ENCODE data around the gene UPF2. TPM values are rescaled to one million over a fixed set of nuclear protein-coding genes. Genes with fewer than 3 reads are reported as not detected.

The UPF2 gene
- total and polyA plus RNA-seq, 10 of the 15 experiments (the other 5 are each of a cell fraction or from before 2014, with no cell fraction given) = 21.0 to 44.4 (median 25.9) TPM

DNA sequence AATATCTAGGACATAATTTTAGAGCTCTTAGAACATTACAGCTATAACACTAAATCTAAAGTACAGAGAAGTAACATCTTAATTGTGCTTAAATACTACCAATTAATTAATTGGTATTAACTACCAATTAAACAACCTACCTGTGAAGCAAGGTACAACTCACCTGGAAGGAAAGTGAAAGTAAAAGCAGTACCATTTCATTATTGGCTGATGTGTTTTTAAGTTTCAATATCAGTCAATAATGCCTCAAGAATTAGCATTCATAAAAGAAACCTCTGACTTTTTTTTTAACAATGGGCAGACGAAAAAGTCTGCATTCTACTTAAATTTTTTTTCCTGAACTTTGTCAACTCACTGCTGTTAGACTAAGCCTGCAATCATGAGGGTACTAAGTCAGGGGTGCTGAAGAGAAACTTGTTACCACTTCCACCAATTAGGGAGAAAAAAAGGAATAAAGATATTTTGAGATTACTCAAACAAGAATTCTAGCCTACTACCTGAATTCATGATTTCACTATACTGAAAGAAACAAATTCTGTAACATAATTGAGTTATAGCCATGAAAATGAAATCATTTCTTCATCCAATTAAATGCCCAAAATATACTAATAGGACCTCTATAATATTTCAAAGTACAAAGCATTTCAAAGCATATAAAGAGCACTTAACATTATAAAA lies 19.9 kb downstream of the UPF2 start (continued):
- TF ChIP-seq JUNB (IDR thresholded peaks at IDR 0.05) (peak; percentile 77), ZNF217 (IDR thresholded peaks at IDR 0.05) (peak; percentile 80), TCF12 (IDR thresholded peaks at IDR 0.05; ENCODE audit: low read depth, low read length) (no peak), SMC3 (IDR thresholded peaks at IDR 0.05; ENCODE audit: borderline replicate concordance, low read length) (no peak), IRF4 (IDR thresholded peaks at IDR 0.05; ENCODE audit: low read depth, low read length) (0 out of 2 replicates have a peak, but pooled peaks have one; percentile 25), SIX5 (IDR thresholded peaks at IDR 0.05; ENCODE audit: low read depth, low read length, severe bottlenecking) (no peak), BACH1 (IDR thresholded peaks at IDR 0.05; ENCODE audit: borderline replicate concordance) (0 out of 2 replicates have a peak, but pooled peaks have one; percentile 34), PML (IDR thresholded peaks at IDR 0.05; ENCODE audit: low read length) (no peak), HCFC1 (IDR thresholded peaks at IDR 0.05; ENCODE audit: low read length) (no peak), EED (IDR thresholded peaks at IDR 0.05; ENCODE audit: low read depth) (no peak), ETV6 (conservative IDR thresholded peaks at IDR 0.05 in 1 of 2, IDR thresholded peaks at IDR 0.05 in 1 of 2; ENCODE audit: borderline replicate concordance in 1 of 2, low read depth in 1 of 2) (no peak), MTA2 (IDR thresholded peaks at IDR 0.05; ENCODE audit: low read depth) (peak; percentile 55; the same call in 1 of the 2 replicates), SREBF2 (IDR thresholded peaks at IDR 0.05; ENCODE audit: low read length) (no peak)
- TF ChIP-seq, protein P1, sequence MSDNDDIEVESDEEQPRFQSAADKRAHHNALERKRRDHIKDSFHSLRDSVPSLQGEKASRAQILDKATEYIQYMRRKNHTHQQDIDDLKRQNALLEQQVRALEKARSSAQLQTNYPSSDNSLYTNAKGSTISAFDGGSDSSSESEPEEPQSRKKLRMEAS (IDR thresholded peaks at IDR 0.05; ENCODE audit: low read depth, low read length) = no peak
- TF ChIP-seq, protein P2, sequence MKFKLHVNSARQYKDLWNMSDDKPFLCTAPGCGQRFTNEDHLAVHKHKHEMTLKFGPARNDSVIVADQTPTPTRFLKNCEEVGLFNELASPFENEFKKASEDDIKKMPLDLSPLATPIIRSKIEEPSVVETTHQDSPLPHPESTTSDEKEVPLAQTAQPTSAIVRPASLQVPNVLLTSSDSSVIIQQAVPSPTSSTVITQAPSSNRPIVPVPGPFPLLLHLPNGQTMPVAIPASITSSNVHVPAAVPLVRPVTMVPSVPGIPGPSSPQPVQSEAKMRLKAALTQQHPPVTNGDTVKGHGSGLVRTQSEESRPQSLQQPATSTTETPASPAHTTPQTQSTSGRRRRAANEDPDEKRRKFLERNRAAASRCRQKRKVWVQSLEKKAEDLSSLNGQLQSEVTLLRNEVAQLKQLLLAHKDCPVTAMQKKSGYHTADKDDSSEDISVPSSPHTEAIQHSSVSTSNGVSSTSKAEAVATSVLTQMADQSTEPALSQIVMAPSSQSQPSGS (IDR thresholded peaks at IDR 0.05; ENCODE audit: low read length) = 0 out of 2 replicates have a peak, but pooled peaks have one; percentile 56

All from GM12878 (cell line).